IMR-90 (cell line): ENCODE data around the gene THBS1. TPM values are rescaled to one million over a fixed set of nuclear protein-coding genes. Genes with fewer than 3 reads are reported as not detected.
A peak's percentile ranks its signal among the peaks of the same experiment; 100 is the strongest.

Experiments used
- ATAC-seq: fragments of 200-7000 bp; cut with Tn5 transposase; 2 replicates; pipeline ENCODE4 v1.9.1; 2020; ENCODE audit warnings: low read depth, mild to moderate bottlenecking, moderate library complexity
- BruUV-seq: library from RNA; stranded (reverse); fragments of 400-500 nt; replicated peaks from 2 replicates; lab custom pipeline; 2021; lab: Mats Ljungman, UMichigan
- CTCF ChIA-PET: fragments of 300-600 bp; formaldehyde crosslinking; extraction: SDS; loops from one replicate; lab custom pipeline; 2021; ENCODE audit warnings: antibody characterized with exemption; lab: Yijun Ruan, JAX
- POLR2A ChIA-PET: fragments of 300-600 bp; sonication (Branson Sonifier 250); formaldehyde crosslinking; loops from one replicate; lab custom pipeline; 2022; ENCODE audit warnings: antibody characterized with exemption; ENCODE audit not compliant: unreplicated experiment; lab: Charles Lee
- DNase-seq: peaks from one replicate; pipeline ENCODE4 v3.0.0; 2013
- H2AFZ ChIP-seq: replicated peaks from 2 replicates; pipeline ENCODE3; 2013; ENCODE audit warnings: low read length, mild to moderate bottlenecking; ENCODE audit not compliant: poor library complexity
- H2AK5ac ChIP-seq: 2 replicates; pipeline ENCODE4 v1.6.1; 2013; ENCODE audit warnings: low read depth, low read length, inconsistent platforms
- H2AK9ac ChIP-seq: replicated peaks from 2 replicates; pipeline ENCODE3; 2013; ENCODE audit warnings: mild to moderate bottlenecking, low read depth, low read length, moderate library complexity; ENCODE audit not compliant: poor library complexity
- H2BK120ac ChIP-seq: 2 replicates; pipeline ENCODE4 v1.6.1; 2013; ENCODE audit warnings: low read depth, low read length, inconsistent platforms
- H2BK15ac ChIP-seq: 3 replicates; pipeline ENCODE4 v1.6.1; 2013; ENCODE audit warnings: low read depth, low read length, inconsistent platforms
- H2BK20ac ChIP-seq: 2 replicates; pipeline ENCODE4 v1.6.1; 2013; ENCODE audit warnings: low read depth, mild to moderate bottlenecking, inconsistent platforms, low read length, moderate library complexity
- H2BK5ac ChIP-seq: 2 replicates; pipeline ENCODE4 v1.6.1; 2013; ENCODE audit warnings: mild to moderate bottlenecking, low read depth, low read length, inconsistent platforms; ENCODE audit not compliant: poor library complexity, severe bottlenecking
- H3K14ac ChIP-seq: replicated peaks from 2 replicates; pipeline ENCODE4 v1.6.1; 2013; ENCODE audit warnings: low read depth, low read length, inconsistent platforms
- H3K18ac ChIP-seq: 2 replicates; pipeline ENCODE4 v1.6.1; 2013; ENCODE audit warnings: low read depth, low read length, control low read depth
- H3K23ac ChIP-seq: 2 replicates; pipeline ENCODE4 v1.6.1; 2013; ENCODE audit warnings: low read depth, low read length, inconsistent platforms
- H3K27ac ChIP-seq: 2 replicates; pipeline ENCODE4 v1.5.1; 2013; ENCODE audit warnings: mild to moderate bottlenecking, control low read depth, low read length; ENCODE audit not compliant: insufficient read depth
- H3K27me3 ChIP-seq: 2 replicates; pipeline ENCODE4 v1.6.1; 2013; ENCODE audit warnings: low read length; ENCODE audit not compliant: control insufficient read depth, insufficient read depth
- H3K36me3 ChIP-seq: 2 replicates; pipeline ENCODE4 v1.6.1; 2013; ENCODE audit warnings: low read length, mixed read lengths; ENCODE audit not compliant: control insufficient read depth, insufficient read depth
- H3K4ac ChIP-seq: 2 replicates; pipeline ENCODE4 v1.6.1; 2013; ENCODE audit warnings: low read depth, low read length, inconsistent platforms
- H3K4me1 ChIP-seq: 2 replicates; pipeline ENCODE4 v1.6.1; 2013; ENCODE audit warnings: low read length, mixed read lengths; ENCODE audit not compliant: control insufficient read depth, insufficient read depth
- H3K4me2 ChIP-seq: 2 replicates; pipeline ENCODE4 v1.6.1; 2013; ENCODE audit warnings: low read depth, mild to moderate bottlenecking, control low read depth, low read length, moderate library complexity
- H3K4me3 ChIP-seq: 2 replicates; pipeline ENCODE4 v1.5.1; 2013; ENCODE audit warnings: low read depth, mild to moderate bottlenecking, control low read depth, low read length, moderate library complexity; ENCODE audit not compliant: insufficient read depth
- H3K56ac ChIP-seq: 2 replicates; pipeline ENCODE4 v1.6.1; 2013; ENCODE audit warnings: low read length, inconsistent platforms; ENCODE audit not compliant: insufficient read depth; ENCODE audit errors: extremely low read depth
- H3K79me1 ChIP-seq, 2 experiments: 2 replicates each; pipeline ENCODE4 v1.6.1; 2013; ENCODE audit warnings: low read length in 2 of 2, inconsistent platforms in 1 of 2, low read depth in 1 of 2
- H3K9ac ChIP-seq: 2 replicates; pipeline ENCODE4 v1.6.1; 2013; ENCODE audit warnings: low read depth, low read length, control low read depth
- H3K9me1 ChIP-seq: 2 replicates; pipeline ENCODE4 v1.6.1; 2013; ENCODE audit warnings: low read length, inconsistent platforms; ENCODE audit not compliant: insufficient read depth
- H3K9me3 ChIP-seq: 2 replicates; pipeline ENCODE4 v1.6.1; 2013; ENCODE audit warnings: low read length; ENCODE audit not compliant: control insufficient read depth, insufficient read depth
- H4K20me1 ChIP-seq: 2 replicates; pipeline ENCODE4 v1.6.1; 2013; ENCODE audit warnings: low read length, inconsistent platforms; ENCODE audit not compliant: insufficient read depth
- H4K5ac ChIP-seq: 2 replicates; pipeline ENCODE4 v1.6.1; 2013; ENCODE audit warnings: mild to moderate bottlenecking, low read depth, low read length, control low read depth
- H4K8ac ChIP-seq, 2 experiments: 2 replicates each; pipeline ENCODE4 v1.6.1; 2013; ENCODE audit warnings: low read depth in 2 of 2, low read length in 2 of 2, control low read depth in 1 of 2, inconsistent platforms in 1 of 2
- H4K91ac ChIP-seq: 2 replicates; pipeline ENCODE4 v1.6.1; 2013; ENCODE audit warnings: low read depth, low read length, inconsistent platforms; ENCODE audit not compliant: insufficient read depth
- BHLHE40 ChIP-seq: fragments of 150-350 bp; IDR thresholded peaks from 2 replicates; pipeline ENCODE4 v1.6.1; 2016; ENCODE audit warnings: mild to moderate bottlenecking, low read depth, low read length
- CEBPB ChIP-seq: IDR thresholded peaks from 2 replicates; pipeline ENCODE4 v1.6.1; 2012; ENCODE audit warnings: low read depth, low read length, improper control_type of control experiment
- CHD1 ChIP-seq: IDR thresholded peaks from 2 replicates; pipeline ENCODE4 v1.6.1; 2012; ENCODE audit warnings: low read depth, low read length, improper control_type of control experiment
- FOS ChIP-seq: fragments of 150-350 bp; IDR thresholded peaks from 2 replicates; pipeline ENCODE4 v1.6.1; 2016; ENCODE audit warnings: low read depth, low read length
- MAFK ChIP-seq: IDR thresholded peaks from 2 replicates; pipeline ENCODE4 v1.6.1; 2012; ENCODE audit warnings: low read depth, low read length, improper control_type of control experiment
- MXI1 ChIP-seq: IDR thresholded peaks from 2 replicates; pipeline ENCODE4 v1.6.1; 2012; ENCODE audit warnings: low read depth, mild to moderate bottlenecking, low read length, moderate library complexity, borderline replicate concordance
- RAD21 ChIP-seq: IDR thresholded peaks from 2 replicates; pipeline ENCODE4 v1.6.1; 2012; ENCODE audit warnings: low read length, improper control_type of control experiment
- WGBS, 2 experiments: methylation state at CpG; one replicate each; pipeline versions ENCODE4 v1.1.5 to v1.1.7; 2013; ENCODE audit warnings: missing lambda C conversion rate in 2 of 2; ENCODE audit not compliant: insufficient read length in 1 of 2; ENCODE audit errors: extremely low coverage in 2 of 2; 5-methylcytosine and 5-hydroxymethylcytosine counted together
- dilution Hi-C: fragments of 300-500 bp; cut with HindIII; formaldehyde crosslinking; loops from one replicate; pipeline ENCODE4 v1.14.3; 2018; ENCODE audit warnings: low sequenced_read_pairs; ENCODE audit not compliant: unreplicated experiment
- in situ Hi-C: fragments of 300-500 bp; cut with MboI; formaldehyde crosslinking; loops from 3 replicates; pipeline ENCODE4 v1.14.3; 2019; ENCODE audit warnings: low sequenced_read_pairs, inconsistent platforms, mixed read lengths
- intact Hi-C: fragments of 100-400 bp; cut with micrococcal nuclease; formaldehyde crosslinking; loops from 2 replicates; pipeline ENCODE4 v1.10.0; 2022
- polyA plus RNA-seq, 3 experiments: library from polyadenylated mRNA; depleted of rRNA; stranded (reverse); fragments of >200 nt; gene quantifications; 2 replicates each; pipeline ENCODE4 v1.2.3, GENCODE V29; 2012; ENCODE audit warnings: low replicate concordance in 1 of 3
- total RNA-seq: library from RNA; depleted of rRNA; stranded (reverse); fragments of >200 nt; gene quantifications from 2 replicates; pipeline ENCODE4 v1.2.3, GENCODE V29; 2012
- TF ChIP-seq, protein P1 (sequence below): fragments of 150-350 bp; IDR thresholded peaks from 2 replicates; pipeline ENCODE4 v1.6.1; 2017; ENCODE audit warnings: mild to moderate bottlenecking, antibody characterized with exemption, low read length, low read depth
- TF ChIP-seq, protein P2 (sequence below): conservative IDR thresholded peaks from 2 replicates; pipeline ENCODE4 v1.5.1; 2012; ENCODE audit warnings: mild to moderate bottlenecking, low read depth, low read length, improper control_type of control experiment

THBS1 gene
- total and polyA plus RNA-seq, 2 of the 4 experiments (the other 2 are of a cell fraction): 1,562 to 4,071 TPM

DNA sequence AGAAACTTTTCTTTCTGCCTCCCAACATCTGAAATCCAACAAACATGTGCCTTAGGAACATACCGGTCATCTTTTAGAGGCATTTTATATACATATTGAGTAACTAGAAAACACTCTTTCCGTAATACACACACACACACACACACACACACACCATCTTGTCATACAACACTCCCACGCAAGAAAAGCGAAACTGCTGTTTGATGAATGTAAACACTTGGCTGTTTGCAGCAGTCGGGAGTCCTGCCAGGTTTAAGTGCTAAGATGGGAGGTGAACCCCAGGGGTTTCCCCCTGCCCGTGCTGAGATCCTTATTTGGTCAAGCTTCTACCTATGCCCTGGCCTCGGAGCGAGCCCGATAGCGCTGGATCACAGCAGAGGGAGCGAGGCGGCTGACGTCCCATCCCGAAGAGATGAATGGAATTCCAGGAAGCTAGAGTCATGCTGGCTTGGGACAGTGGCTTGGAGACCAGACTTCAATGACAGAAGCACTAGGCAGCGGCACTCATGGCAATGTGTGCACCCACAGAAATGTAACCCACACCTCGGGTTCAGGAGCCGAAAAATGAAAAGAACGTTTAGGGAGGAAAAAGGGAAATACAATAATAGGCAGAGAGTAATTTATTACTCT is 1.3 kb upstream of the THBS1 start:
- Histone ChIP-seq H3K4me3 (peak overlapping the region; percentile 46), H2BK5ac (peak overlapping the region; percentile 98), H2BK120ac (peak overlapping the region; percentile 97), H3K9me1 (peaks cover 8% of the 10 kb centered on the region; the same call in 1 of the 2 replicates), H3K27me3 (no peaks in the 10 kb centered on the region), H3K9ac (peak overlapping the region; percentile 61), H4K20me1 (peaks cover 36% of the 10 kb centered on the region), H3K14ac (peak overlapping the region; percentile 93), H2BK15ac (peak overlapping the region; percentile 37; the same call in 2 of the 3 replicates), H3K36me3 (peaks cover 29% of the 10 kb centered on the region), H2AFZ (peak overlapping the region; percentile 86), H3K9me3 (no peaks in the 10 kb centered on the region), H2AK9ac (peak overlapping the region; percentile 63), H3K4me1 (peaks cover 8% of the 10 kb centered on the region), H3K4me2 (peak overlapping the region; percentile 58), H3K56ac (peak overlapping the region; percentile 95), H2BK20ac (peak overlapping the region; percentile 49), H3K27ac (peak overlapping the region; percentile 97), H2AK5ac (peak overlapping the region; percentile 33), H3K79me1 (peaks cover 3 to 32% of the 10 kb centered on the region in 2 experiments; a peak in 2 of 4 replicates), H3K4ac (peak overlapping the region; percentile 94), H3K23ac (peak overlapping the region; percentile 94; the same call in 1 of the 2 replicates), H4K91ac (peak overlapping the region; percentile 88), H4K8ac (peak overlapping the region; percentile 71 to 81), H4K5ac (peak overlapping the region; percentile 86), H3K18ac (peak overlapping the region; percentile 68)
- intact Hi-C loops: loop anchor here (1.0 to 5.0 kb wide), 13 partner anchors 69 to 871 kb away; no protein-coding TSS in a partner anchor
- CTCF ChIA-PET: interaction anchor here (0.6 to 1.8 kb wide), 10 partner anchors 52 to 609 kb away, joined by 3 to 13 read pairs (median 3); no protein-coding TSS in a partner anchor
- POLR2A ChIA-PET: interaction anchor here (1.1 to 2.7 kb wide), 4 partner anchors 221 to 454 kb away, joined by 4 to 23 read pairs (median 6); no protein-coding TSS in a partner anchor
- in situ Hi-C loops: loop anchor here (5.0 kb wide), 5 partner anchors 277 to 872 kb away; no protein-coding TSS in a partner anchor
- ATAC-seq: peak; percentile 6
- no TSS peak for BruUV-seq
- dilution Hi-C loops: no loop called here
- no CpG with 5 or more reads among the region's 18 CpGs for WGBS, 2 experiments
- TF ChIP-seq FOS (peak; percentile 45; the same call in 1 of the 2 replicates), MXI1 (0 out of 2 replicates have a peak, but pooled peaks have one; percentile 43), BHLHE40 (peak; percentile 84), CEBPB (peak; percentile 75), MAFK (no peak), CHD1 (no peak), RAD21 (no peak; the same call in none of the 2 replicates)
- TF ChIP-seq, protein P1, sequence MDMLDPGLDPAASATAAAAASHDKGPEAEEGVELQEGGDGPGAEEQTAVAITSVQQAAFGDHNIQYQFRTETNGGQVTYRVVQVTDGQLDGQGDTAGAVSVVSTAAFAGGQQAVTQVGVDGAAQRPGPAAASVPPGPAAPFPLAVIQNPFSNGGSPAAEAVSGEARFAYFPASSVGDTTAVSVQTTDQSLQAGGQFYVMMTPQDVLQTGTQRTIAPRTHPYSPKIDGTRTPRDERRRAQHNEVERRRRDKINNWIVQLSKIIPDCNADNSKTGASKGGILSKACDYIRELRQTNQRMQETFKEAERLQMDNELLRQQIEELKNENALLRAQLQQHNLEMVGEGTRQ: no peak
- TF ChIP-seq, protein P2, sequence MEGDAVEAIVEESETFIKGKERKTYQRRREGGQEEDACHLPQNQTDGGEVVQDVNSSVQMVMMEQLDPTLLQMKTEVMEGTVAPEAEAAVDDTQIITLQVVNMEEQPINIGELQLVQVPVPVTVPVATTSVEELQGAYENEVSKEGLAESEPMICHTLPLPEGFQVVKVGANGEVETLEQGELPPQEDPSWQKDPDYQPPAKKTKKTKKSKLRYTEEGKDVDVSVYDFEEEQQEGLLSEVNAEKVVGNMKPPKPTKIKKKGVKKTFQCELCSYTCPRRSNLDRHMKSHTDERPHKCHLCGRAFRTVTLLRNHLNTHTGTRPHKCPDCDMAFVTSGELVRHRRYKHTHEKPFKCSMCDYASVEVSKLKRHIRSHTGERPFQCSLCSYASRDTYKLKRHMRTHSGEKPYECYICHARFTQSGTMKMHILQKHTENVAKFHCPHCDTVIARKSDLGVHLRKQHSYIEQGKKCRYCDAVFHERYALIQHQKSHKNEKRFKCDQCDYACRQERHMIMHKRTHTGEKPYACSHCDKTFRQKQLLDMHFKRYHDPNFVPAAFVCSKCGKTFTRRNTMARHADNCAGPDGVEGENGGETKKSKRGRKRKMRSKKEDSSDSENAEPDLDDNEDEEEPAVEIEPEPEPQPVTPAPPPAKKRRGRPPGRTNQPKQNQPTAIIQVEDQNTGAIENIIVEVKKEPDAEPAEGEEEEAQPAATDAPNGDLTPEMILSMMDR: 0 out of 2 replicates have a peak, but pooled peaks have one; percentile 1
- peak; percentile 98 for DNase-seq
